ENCODE results near the gene HSPA1L.

The HSPA1L gene

DNA sequence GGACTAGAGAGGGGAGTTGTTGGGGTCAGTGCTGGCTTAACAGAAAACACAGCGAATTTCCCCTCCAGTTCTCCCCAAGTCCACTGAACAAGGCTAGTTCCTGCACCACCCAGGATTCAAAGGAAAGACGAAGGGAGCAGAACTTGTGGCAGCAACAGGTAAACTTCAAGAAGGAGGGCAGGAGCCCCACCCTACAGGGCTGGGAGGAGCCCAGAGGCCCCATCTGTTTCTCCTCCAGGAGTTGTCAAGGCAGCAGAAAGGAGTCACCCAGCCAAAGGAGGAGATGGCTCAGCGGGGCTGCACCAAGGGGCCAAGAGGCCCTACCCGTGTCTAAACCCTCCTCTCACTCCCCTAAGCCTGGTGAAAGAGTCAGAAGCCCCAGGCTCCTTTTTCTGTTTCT, 50.9 kb downstream of the HSPA1L start:
- no peak for TF ChIP-seq CTCF (IDR thresholded peaks at IDR 0.05)

DNA sequence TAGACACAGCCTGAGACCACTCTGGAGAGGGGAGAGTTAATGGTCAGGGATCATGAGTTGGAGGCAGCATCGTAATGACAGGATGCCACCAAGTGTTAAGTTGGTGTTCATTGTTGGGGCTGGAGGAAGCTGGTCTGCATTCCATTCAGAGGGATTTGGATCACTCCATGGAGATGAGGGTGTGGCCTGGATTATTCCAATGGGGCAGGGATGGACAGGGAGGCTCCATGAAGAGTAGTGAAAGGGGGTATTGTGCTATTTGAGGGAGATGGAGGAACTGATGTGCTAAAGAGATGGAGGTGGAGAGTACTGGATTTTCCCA, 51.5 kb downstream of the HSPA1L start:
- no peak for TF ChIP-seq CTCF (IDR thresholded peaks at IDR 0.05)

GRCh38 chr6:31762878-31763618, 52.0 kb downstream of the HSPA1L start:
- TF ChIP-seq CTCF (IDR thresholded peaks at IDR 0.05): no peak

- no peak for TF ChIP-seq CTCF (IDR thresholded peaks at IDR 0.05)
These were observed 52.7 kb downstream of the HSPA1L start, which contains the start of gene SAPCD1 for GRCh38 chr6:31762356-31762755. Gene SAPCD1, plus strand, starts transcription at chr6:31762656. Its CDS starts 399 bp downstream, at chr6:31763055.

GRCh38 chr6:31761343-31761742, 53.7 kb downstream of the HSPA1L start:
- no peak for TF ChIP-seq CTCF (IDR thresholded peaks at IDR 0.05)

- TF ChIP-seq CTCF (IDR thresholded peaks at IDR 0.05): no peak
These were observed 54.3 kb downstream of the HSPA1L start for GRCh38 chr6:31760790-31761189.
